ENCODE data around the gene DYNLT4.
"Not testable (repeated sequence)": the region's sequence is repeated elsewhere in the genome, so short reads cannot be mapped to it uniquely, and the experiment has no call there.

The DYNLT4 gene

GRCh38 chr1:44827197-44828002, 20.2 kb upstream of the DYNLT4 start:
- H3K27ac ChIP-seq = no peak overlapping the region
- no peak overlapping the region for H3K4me3 ChIP-seq (IDR thresholded peaks at IDR 0.05; ENCODE audit: insufficient read depth, low read depth, low read length)
- no peak overlapping the region for H3K4me2 ChIP-seq
- no peaks in the 10 kb centered on the region for H3K79me2 ChIP-seq (ENCODE audit: insufficient read depth, low read depth)
- no peaks in the 10 kb centered on the region for H3K36me3 ChIP-seq (ENCODE audit: insufficient read depth)
- H3K9ac ChIP-seq = no peak overlapping the region
- no peaks in the 10 kb centered on the region for H3K27me3 ChIP-seq (ENCODE audit: insufficient read depth, low read depth)
- H3K4me1 ChIP-seq (ENCODE audit: low read depth, poor library complexity, severe bottlenecking) = no peaks in the 10 kb centered on the region
- no peak overlapping the region for H2AFZ ChIP-seq (ENCODE audit: low read depth)
- TF ChIP-seq CTCF (conservative IDR thresholded peaks at IDR 0.05; ENCODE audit: low read depth, low read length) = no peak
- no peaks in the 10 kb centered on the region for H4K20me1 ChIP-seq (ENCODE audit: insufficient read depth)

GRCh38 chr1:44826375-44827196, 19.4 kb upstream of the DYNLT4 start:
- Histone ChIP-seq H3K9ac (no peak overlapping the region), H3K4me1 (ENCODE audit: low read depth, poor library complexity, severe bottlenecking) (no peaks in the 10 kb centered on the region), H3K27me3 (ENCODE audit: insufficient read depth, low read depth) (no peaks in the 10 kb centered on the region), H3K36me3 (ENCODE audit: insufficient read depth) (no peaks in the 10 kb centered on the region), H4K20me1 (ENCODE audit: insufficient read depth) (no peaks in the 10 kb centered on the region), H3K4me2 (no peak overlapping the region), H3K27ac (no peak overlapping the region), H3K79me2 (ENCODE audit: insufficient read depth, low read depth) (no peaks in the 10 kb centered on the region), H3K4me3 (IDR thresholded peaks at IDR 0.05; ENCODE audit: insufficient read depth, low read depth, low read length) (no peak overlapping the region), H2AFZ (ENCODE audit: low read depth) (no peak overlapping the region)
- TF ChIP-seq CTCF (conservative IDR thresholded peaks at IDR 0.05; ENCODE audit: low read depth, low read length) = no peak

GRCh38 chr1:44824392-44824791, 17.2 kb upstream of the DYNLT4 start:
- H3K27ac ChIP-seq; H3K36me3 ChIP-seq (ENCODE audit: insufficient read depth); H3K4me2 ChIP-seq; H3K4me1 ChIP-seq (ENCODE audit: low read depth, poor library complexity, severe bottlenecking); H3K4me3 ChIP-seq (IDR thresholded peaks at IDR 0.05; ENCODE audit: insufficient read depth, low read depth, low read length); H2AFZ ChIP-seq (ENCODE audit: low read depth); H4K20me1 ChIP-seq (ENCODE audit: insufficient read depth); H3K27me3 ChIP-seq (ENCODE audit: insufficient read depth, low read depth); H3K9ac ChIP-seq; H3K79me2 ChIP-seq (ENCODE audit: insufficient read depth, low read depth): not testable (repeated sequence)

GRCh38 chr1:44822981-44823451, 15.9 kb upstream of the DYNLT4 start:
- no peaks in the 10 kb centered on the region for H3K27me3 ChIP-seq (ENCODE audit: insufficient read depth, low read depth)
- no peak overlapping the region for H3K4me3 ChIP-seq (IDR thresholded peaks at IDR 0.05; ENCODE audit: insufficient read depth, low read depth, low read length)
- no peaks in the 10 kb centered on the region for H4K20me1 ChIP-seq (ENCODE audit: insufficient read depth)
- no peaks in the 10 kb centered on the region for H3K36me3 ChIP-seq (ENCODE audit: insufficient read depth)
- no peak overlapping the region for H2AFZ ChIP-seq (ENCODE audit: low read depth)
- no peak for TF ChIP-seq CTCF (conservative IDR thresholded peaks at IDR 0.05; ENCODE audit: low read depth, low read length)
- no peak overlapping the region for H3K9ac ChIP-seq
- H3K27ac ChIP-seq = no peak overlapping the region
- H3K79me2 ChIP-seq (ENCODE audit: insufficient read depth, low read depth) = no peaks in the 10 kb centered on the region
- H3K4me1 ChIP-seq (ENCODE audit: low read depth, poor library complexity, severe bottlenecking) = peaks cover 17% of the 10 kb centered on the region
- no peak overlapping the region for H3K4me2 ChIP-seq
